Activated CD8-positive, alpha-beta memory T cell treated with anti-CD3 and anti-CD28 coated beads, Interleukin-2, amount 10 ng/mL, durations not matched to agents 7 days and 5 days (primary cell): Measurements from ENCODE around the gene MARCKSL1. TPM values are rescaled to one million over a fixed set of nuclear protein-coding genes. Genes with fewer than 3 reads are reported as not detected.

Experiments used
- ATAC-seq: fragments of 150-1000 bp; cut with Tn5 transposase; one replicate; pipeline ENCODE4 v1.10.0; 2021; ENCODE audit warnings: moderate library complexity
- CTCF ChIA-PET: fragments of 350-600 bp; sonication (Branson Sonifier 250); formaldehyde crosslinking; loops from one replicate; lab custom pipeline; 2021; ENCODE audit warnings: antibody characterized with exemption; lab: Charles Lee
- DNase-seq: peaks from one replicate; pipeline ENCODE4 v3.0.0-alpha.2; 2020
- H3K27ac Mint-ChIP-seq: one replicate; pipeline ENCODE4 v1.8.0; 2021; ENCODE audit warnings: mild to moderate bottlenecking, mixed read lengths
- H3K27me3 Mint-ChIP-seq: one replicate; pipeline ENCODE4 v1.8.0; 2021; ENCODE audit warnings: mixed read lengths
- H3K36me3 Mint-ChIP-seq: one replicate; pipeline ENCODE4 v1.8.0; 2021; ENCODE audit warnings: mild to moderate bottlenecking, mixed read lengths
- H3K4me1 Mint-ChIP-seq: one replicate; pipeline ENCODE4 v1.8.0; 2021; ENCODE audit warnings: mixed read lengths
- H3K4me3 Mint-ChIP-seq: one replicate; pipeline ENCODE4 v1.8.0; 2021; ENCODE audit warnings: mild to moderate bottlenecking, moderate library complexity, mixed read lengths
- H3K9me3 Mint-ChIP-seq: one replicate; pipeline ENCODE4 v1.8.0; 2022; ENCODE audit warnings: low read depth, mixed read lengths
- total RNA-seq, 2 experiments: library from RNA; stranded (reverse); gene quantifications; one replicate each; pipeline ENCODE4 v1.2.3, GENCODE V29; 2021

MARCKSL1 gene
- total RNA-seq, 2 experiments from 2014 or later = 11.2 to 11.8 TPM

DNA sequence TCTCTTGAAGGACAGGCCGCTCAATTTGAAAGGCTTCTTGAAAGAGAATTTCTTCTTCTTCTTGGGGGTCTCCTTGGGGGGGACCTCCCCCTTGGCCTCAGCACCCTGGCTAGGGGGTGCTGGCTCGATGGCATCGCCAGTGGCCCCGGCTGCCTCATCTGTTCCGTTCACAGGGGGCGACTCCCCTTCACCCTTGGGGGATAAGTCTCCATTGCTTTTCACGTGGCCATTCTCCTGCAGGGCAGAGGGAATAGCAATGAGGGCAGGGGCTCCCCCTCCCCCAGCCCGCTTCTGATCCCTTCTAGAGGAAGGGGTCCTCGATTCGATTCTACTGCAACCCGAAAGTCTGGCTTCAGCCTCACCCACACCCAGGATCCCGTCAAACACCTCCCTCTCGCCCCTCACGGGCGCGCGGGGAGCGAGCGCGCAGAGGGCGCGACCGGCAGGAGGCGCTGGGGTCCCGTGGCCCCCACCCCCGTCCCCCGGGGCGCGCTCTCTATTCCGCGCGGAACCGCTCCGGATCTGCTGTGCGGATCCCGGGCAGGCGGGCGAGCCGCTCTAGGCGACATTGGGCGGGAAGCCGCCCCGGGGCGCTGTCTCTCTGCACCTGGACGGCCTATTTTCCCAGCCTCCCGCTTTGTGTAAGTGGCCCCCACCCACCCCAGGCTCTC lies 1.0 kb downstream of the MARCKSL1 start:
- peak; percentile 62 for DNase-seq
- H3K36me3 Mint-ChIP-seq = peaks cover 25% of the 10 kb centered on the region
- peak; percentile 40 for ATAC-seq
- peaks cover 34% of the 10 kb centered on the region for H3K4me1 Mint-ChIP-seq
- H3K4me3 Mint-ChIP-seq = peak overlapping the region; percentile 63
- no peaks in the 10 kb centered on the region for H3K27me3 Mint-ChIP-seq
- CTCF ChIA-PET = interaction anchor here (0.5 to 4.6 kb wide), 10 partner anchors 10 to 315 kb away, joined by 3 to 27 read pairs (median 4); partner anchors contain the start of genes IQCC and ZBTB8OS
- H3K27ac Mint-ChIP-seq = no peak overlapping the region
- H3K9me3 Mint-ChIP-seq = no peaks in the 10 kb centered on the region

DNA sequence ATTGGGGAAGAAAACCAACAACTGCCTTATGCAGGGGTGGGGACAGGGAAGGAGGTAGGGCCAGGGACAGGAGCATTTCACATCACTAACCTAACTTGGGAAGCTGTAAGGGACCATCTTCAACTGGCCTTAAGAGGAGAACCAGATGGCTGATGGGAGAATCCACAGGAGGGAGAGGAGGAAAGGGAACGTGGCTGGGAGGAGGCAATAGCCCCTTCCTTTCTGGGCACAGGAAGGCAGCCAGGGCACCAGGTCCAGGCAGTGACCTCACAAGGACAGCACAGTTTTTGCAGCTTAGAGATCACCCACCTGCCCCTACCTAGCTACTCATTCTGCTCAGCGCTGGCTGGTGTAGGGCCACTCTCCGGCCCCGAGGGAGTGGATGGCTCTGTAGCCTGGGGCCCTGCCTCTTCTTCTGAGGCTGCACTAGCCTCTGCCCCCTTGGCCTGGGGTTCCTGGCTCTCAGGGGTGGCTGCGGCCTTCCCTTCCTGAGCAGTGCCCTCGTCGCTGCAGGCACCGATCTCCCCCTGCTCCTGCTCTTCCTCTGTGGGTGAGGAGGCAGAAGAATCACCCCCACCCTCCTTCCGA lies 1.7 kb downstream of the MARCKSL1 start:
- Mint-ChIP-seq H3K9me3 (no peaks in the 10 kb centered on the region), H3K4me1 (peaks cover 34% of the 10 kb centered on the region), H3K36me3 (peaks cover 30% of the 10 kb centered on the region), H3K27ac (no peak overlapping the region), H3K27me3 (no peaks in the 10 kb centered on the region), H3K4me3 (peak overlapping the region; percentile 25)
- no peak for ATAC-seq
- CTCF ChIA-PET = interaction anchor here (0.5 to 4.6 kb wide), 6 partner anchors 14 to 205 kb away, joined by 3 to 27 read pairs (median 4); partner anchors contain the start of gene IQCC
- no peak for DNase-seq

DNA sequence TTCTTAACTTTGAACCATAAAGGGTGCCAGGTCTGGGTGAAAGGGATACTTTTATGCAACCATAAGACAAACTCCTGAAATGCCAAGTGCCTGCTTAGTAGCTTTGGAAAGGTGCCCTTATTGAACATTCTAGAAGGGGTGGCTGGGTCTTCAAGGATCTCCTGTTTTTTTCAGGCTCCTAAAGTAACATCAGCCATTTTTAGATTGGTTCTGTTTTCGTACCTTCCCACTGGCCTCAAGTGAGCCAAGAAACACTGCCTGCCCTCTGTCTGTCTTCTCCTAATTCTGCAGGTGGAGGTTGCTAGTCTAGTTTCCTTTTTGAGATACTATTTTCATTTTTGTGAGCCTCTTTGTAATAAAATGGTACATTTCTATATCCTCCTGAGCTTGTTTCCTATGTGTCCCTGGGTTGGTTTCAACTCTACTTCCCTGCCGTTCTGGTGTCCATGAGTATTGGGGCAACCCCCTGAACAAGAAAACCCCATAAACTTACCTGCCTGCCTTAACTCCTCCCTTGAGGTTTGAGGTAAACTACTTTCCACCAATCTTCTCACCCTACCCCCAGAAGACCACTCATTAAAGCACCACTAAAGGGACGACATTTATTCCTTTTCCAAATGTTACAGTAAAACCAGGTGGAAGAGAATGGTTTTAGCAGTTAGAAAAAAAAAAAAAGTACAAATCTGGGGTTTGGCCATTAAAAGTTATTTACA lies 2.6 kb downstream of the MARCKSL1 start:
- ATAC-seq = no peak
- H3K27ac Mint-ChIP-seq = no peak overlapping the region
- no peaks in the 10 kb centered on the region for H3K27me3 Mint-ChIP-seq
- DNase-seq = no peak
- H3K4me1 Mint-ChIP-seq = peaks cover 29% of the 10 kb centered on the region
- CTCF ChIA-PET = interaction anchor here (0.8 to 4.6 kb wide), 9 partner anchors 13 to 128 kb away, joined by 3 to 27 read pairs (median 4); partner anchors contain the start of genes BSDC1 and IQCC
- H3K9me3 Mint-ChIP-seq = no peaks in the 10 kb centered on the region
- H3K4me3 Mint-ChIP-seq = no peak overlapping the region
- H3K36me3 Mint-ChIP-seq = peaks cover 39% of the 10 kb centered on the region

DNA sequence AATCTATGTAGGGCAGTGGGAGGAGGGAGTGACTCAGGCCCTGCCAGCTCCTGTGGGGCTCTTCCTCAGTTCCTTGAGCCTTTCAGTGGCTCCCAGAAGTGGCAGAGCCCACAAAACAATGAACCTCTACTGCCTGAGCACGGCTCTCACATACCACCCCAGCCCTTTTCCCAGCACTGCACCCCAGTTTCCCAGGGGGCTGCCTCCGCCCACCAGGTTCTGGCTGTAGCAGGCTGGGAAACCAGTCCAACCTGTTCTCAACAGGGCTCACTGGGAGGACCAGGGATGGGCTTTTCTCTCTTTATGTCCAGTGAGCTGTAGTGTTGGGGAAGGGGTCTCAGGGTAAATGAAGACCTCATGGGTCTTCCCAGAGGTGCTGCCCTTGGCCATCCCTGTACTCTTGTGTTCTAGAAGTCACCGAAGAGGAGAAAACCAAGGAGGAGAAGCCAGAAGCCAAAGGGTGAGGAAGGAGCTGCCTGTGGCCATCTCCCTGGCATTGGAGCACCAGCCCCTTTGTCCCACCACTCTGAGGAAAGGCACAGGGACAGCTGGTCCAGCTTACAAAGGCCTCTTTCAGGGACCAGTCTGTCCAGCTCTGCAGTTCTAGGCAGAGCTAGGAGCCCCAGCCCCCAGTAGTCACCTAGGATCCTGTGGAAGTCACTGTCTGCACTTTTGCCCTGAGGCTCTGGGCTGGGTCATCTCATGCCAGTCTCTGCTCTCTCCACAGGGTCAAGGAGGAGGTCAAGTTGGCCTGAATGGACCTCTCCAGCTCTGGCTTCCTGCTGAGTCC lies 3.5 kb downstream of the MARCKSL1 start:
- Mint-ChIP-seq H3K9me3 (no peaks in the 10 kb centered on the region), H3K27ac (no peak overlapping the region), H3K27me3 (no peaks in the 10 kb centered on the region), H3K36me3 (peaks cover 46% of the 10 kb centered on the region), H3K4me1 (peaks cover 22% of the 10 kb centered on the region), H3K4me3 (no peak overlapping the region)
- CTCF ChIA-PET = interaction anchor here (0.8 to 1.7 kb wide), 4 partner anchors 12 to 116 kb away, joined by 3 to 6 read pairs (median 4); partner anchors contain the start of gene BSDC1
- ATAC-seq (no peak), DNase-seq (no peak)

DNA sequence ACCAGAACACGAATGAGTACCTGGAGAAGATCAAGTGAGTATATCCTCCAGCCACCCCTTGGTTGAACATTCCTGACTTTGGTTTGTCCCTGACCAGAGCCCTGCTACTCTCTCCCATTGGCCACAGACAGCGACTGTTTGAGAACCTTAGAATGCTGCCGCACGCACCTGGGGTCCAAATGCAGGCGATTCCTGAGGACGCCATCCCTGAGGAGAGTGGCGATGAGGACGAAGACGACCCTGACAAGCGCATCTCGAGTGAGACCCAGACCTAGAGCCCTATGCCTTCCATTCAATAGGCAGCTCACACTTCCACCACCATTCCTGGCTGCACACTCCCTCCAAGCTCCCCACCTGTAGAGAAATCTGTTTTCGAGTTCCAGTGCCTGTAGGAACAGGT lies 4.5 kb downstream of the MARCKSL1 start:
- H3K27me3 Mint-ChIP-seq = no peaks in the 10 kb centered on the region
- no peak for DNase-seq
- H3K4me1 Mint-ChIP-seq = peaks cover 14% of the 10 kb centered on the region
- peaks cover 51% of the 10 kb centered on the region for H3K36me3 Mint-ChIP-seq
- no peaks in the 10 kb centered on the region for H3K9me3 Mint-ChIP-seq
- H3K4me3 Mint-ChIP-seq = no peak overlapping the region
- no peak overlapping the region for H3K27ac Mint-ChIP-seq
- CTCF ChIA-PET = interaction anchor here (1.5 kb wide), 1 partner anchor 10 kb away, joined by 4 read pairs; no protein-coding TSS in a partner anchor
- ATAC-seq = no peak

DNA sequence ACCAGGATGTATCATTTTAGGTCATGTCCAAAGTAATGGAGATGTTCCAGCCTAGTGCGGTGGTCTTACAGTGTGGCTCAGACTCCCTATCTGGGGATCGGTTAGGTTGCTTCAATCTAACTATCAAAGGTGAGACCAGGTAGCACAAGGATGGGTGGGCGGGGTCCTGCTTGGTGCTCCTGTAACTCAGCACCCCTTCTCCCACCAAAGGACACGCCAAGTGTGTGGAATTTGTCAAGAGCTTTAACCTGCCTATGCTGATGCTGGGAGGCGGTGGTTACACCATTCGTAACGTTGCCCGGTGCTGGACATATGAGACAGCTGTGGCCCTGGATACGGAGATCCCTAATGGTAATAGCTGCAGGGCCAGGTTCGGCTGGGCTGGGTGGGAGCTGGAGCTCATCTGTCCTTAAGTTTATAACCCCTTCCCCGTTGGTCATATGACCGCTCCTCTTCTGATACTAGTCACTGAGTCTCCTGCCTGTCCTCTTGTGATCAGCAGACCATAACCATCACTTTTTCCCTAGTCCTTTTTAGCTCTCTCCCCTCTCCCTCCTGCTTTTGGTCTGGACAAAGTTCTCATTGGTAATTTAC lies 5.4 kb downstream of the MARCKSL1 start:
- no peak for ATAC-seq
- no peaks in the 10 kb centered on the region for H3K27me3 Mint-ChIP-seq
- DNase-seq = no peak
- no peak overlapping the region for H3K4me3 Mint-ChIP-seq
- peaks cover 53% of the 10 kb centered on the region for H3K36me3 Mint-ChIP-seq
- CTCF ChIA-PET = interaction anchor here (1.5 kb wide), 1 partner anchor 9 kb away, joined by 4 read pairs; no protein-coding TSS in a partner anchor
- H3K9me3 Mint-ChIP-seq = no peaks in the 10 kb centered on the region
- H3K4me1 Mint-ChIP-seq = peaks cover 11% of the 10 kb centered on the region
- H3K27ac Mint-ChIP-seq = no peak overlapping the region

DNA sequence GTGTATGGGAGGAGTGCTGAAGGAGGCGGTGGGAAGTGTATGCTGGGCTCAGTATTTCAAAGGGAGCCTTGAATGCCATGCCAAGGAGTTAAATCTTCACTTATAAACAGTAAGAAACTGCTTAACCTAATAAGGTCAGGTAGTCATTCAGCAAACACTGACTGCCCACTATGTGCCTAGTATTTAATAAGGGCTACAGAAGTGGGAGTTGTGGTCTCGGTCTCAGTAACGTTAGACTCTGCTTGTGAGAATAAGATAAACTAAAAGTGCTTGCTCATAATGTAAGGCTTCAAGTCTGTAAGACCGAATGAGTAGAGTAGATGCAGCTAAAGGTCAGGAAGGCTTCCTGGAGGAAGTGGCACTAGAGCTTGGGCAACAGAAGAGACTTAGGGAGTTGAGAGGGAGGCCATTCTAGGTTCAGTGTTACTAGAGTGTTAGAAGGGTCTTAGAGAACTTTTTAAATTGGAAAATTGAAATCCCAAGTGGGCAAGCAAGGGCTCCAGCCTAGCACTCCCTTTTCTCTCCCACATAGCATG lies 6.0 kb downstream of the MARCKSL1 start:
- CTCF ChIA-PET = no interaction called here
- Mint-ChIP-seq H3K36me3 (peaks cover 59% of the 10 kb centered on the region), H3K27me3 (no peaks in the 10 kb centered on the region), H3K4me1 (peaks cover 10% of the 10 kb centered on the region), H3K27ac (no peak overlapping the region), H3K4me3 (no peak overlapping the region), H3K9me3 (no peaks in the 10 kb centered on the region)
- no peak for DNase-seq
- ATAC-seq = no peak

DNA sequence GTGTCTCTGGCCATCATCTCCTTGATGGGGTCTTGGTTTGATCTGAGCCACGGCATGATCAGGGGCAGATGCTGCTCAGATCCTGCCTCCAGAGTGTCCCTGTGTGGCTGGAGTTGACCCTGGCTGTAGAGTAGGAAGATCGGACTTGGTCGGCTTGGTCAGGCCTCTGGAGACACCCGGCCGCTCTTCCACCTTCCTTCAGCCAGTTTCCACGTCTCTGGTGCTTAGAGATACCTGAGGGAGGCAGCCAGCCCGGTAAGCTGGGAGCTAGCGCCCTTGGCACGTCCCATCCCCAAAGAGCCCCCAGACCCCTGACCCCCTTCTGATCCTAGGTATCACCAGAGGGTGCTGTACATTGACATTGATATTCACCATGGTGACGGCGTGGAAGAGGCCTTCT lies 8.8 kb downstream of the MARCKSL1 start:
- Mint-ChIP-seq H3K27ac (no peak overlapping the region), H3K4me1 (peaks cover 19% of the 10 kb centered on the region), H3K9me3 (no peaks in the 10 kb centered on the region), H3K36me3 (peaks cover 64% of the 10 kb centered on the region), H3K27me3 (no peaks in the 10 kb centered on the region), H3K4me3 (no peak overlapping the region)
- ATAC-seq (no peak), DNase-seq (no peak)
- CTCF ChIA-PET = no interaction called here

DNA sequence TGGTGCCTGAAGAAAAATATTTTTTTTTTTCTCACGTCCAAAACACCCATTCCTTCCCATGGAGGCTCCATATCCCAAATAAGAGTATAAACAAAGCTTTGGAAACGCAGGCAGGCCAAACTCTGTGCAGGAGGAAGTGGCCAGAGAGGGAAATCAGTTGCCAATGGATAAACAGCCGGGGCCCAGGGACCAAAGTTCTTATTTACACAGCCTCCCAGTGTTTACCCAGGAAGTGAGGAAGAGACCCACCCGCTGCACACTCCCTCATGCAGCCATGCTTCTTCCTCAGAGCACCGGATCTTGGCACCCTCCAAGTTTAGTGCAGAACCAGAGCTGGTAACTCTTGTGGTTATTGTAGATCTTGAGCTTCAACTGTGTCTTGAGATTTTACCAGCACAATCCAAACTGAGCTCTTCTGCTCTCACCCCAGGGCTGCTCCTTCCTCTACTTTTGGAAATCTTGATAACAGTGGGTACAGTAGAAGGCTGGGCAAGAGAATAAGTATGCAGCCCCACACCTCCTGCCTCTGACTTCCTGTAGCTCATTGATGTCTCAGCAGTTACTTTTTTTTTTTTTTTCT lies 14.2 kb downstream of the MARCKSL1 start:
- peak overlapping the region; percentile 78 for H3K27ac Mint-ChIP-seq
- H3K27me3 Mint-ChIP-seq = no peaks in the 10 kb centered on the region
- CTCF ChIA-PET = interaction anchor here (0.9 to 3.5 kb wide), 11 partner anchors 9 to 213 kb away, joined by 3 to 27 read pairs (median 4); partner anchors contain the start of genes BSDC1 and MARCKSL1
- no peak for DNase-seq
- peaks cover 37% of the 10 kb centered on the region for H3K4me1 Mint-ChIP-seq
- no peak overlapping the region for H3K4me3 Mint-ChIP-seq
- H3K9me3 Mint-ChIP-seq = no peaks in the 10 kb centered on the region
- H3K36me3 Mint-ChIP-seq = peaks cover 36% of the 10 kb centered on the region
- peak; percentile 75 for ATAC-seq

DNA sequence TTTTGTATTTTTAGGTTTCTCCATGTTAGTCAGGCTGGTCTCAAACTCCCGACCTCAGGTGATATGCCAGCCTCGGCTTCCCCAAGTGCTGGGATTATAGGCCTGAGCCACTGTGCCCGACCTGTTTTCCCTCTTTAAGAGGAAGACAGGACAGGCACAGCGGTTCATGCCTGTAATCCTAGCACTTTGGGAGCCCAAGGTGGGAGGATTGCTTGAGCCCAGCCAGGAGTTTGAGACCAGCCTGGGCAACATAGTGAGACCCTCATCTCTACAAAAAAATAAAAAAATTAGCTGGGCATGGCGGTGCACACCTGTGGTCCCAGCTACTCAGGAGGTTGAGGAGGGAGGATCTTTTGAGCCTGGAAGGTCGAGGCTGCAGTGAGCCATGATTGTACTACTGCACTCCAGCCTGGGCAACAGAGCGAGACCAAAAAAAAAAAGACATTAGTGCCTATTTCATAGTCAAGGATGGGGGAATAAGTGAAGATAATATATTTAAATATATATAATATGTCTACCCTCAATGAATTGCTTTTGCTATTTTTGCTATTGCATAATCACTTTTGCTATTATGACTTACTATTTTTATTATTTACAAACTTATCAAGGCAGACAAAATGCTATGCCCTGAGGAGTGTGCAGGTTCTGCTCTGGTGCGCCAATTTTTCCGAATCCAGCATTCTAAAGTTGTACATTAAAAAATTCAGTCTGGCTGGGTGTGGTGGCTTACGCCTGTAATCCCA lies 17.7 kb downstream of the MARCKSL1 start:
- CTCF ChIA-PET = no interaction called here

DNA sequence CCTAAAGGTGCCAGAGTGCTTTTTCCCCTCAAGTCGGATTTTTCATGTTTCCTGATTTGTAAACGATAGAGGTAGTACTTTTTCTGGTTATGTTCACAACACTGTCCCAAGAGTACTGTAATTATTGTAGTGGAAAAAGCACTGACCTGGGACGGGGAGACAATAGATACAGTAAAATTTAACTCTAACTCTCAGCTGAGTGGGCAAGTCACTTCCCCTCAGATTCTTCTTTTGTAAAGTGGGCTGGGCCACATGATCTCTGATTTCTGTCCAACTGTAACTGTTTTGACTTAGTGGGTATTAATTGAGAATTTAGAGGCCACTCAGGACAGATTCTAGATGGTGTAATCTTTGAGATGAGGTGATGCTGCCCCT lies 19.1 kb downstream of the MARCKSL1 start:
- H3K36me3 Mint-ChIP-seq = peaks cover 26% of the 10 kb centered on the region
- DNase-seq (no peak), ATAC-seq (no peak)
- H3K4me3 Mint-ChIP-seq = no peak overlapping the region
- CTCF ChIA-PET = interaction anchor here (0.6 kb wide), 1 partner anchor 145 kb away, joined by 3 read pairs; no protein-coding TSS in a partner anchor
- no peaks in the 10 kb centered on the region for H3K9me3 Mint-ChIP-seq
- H3K4me1 Mint-ChIP-seq = peaks cover 27% of the 10 kb centered on the region
- peak overlapping the region; percentile 6 for H3K27ac Mint-ChIP-seq
- no peaks in the 10 kb centered on the region for H3K27me3 Mint-ChIP-seq

More for the DNA sequence above, 17.7 kb downstream of the MARCKSL1 start:
- DNase-seq (no peak), ATAC-seq (no peak)
- Mint-ChIP-seq H3K27ac (no peak overlapping the region), H3K27me3 (no peaks in the 10 kb centered on the region), H3K4me1 (peaks cover 37% of the 10 kb centered on the region), H3K36me3 (peaks cover 28% of the 10 kb centered on the region), H3K9me3 (no peaks in the 10 kb centered on the region), H3K4me3 (no peak overlapping the region)
